22Rv1 (cell line): ENCODE measurements around the gene TPK1.

ENCODE experiments used
- H3K27ac ChIP-seq: fragments of 450-650 bp; 2 replicates; pipeline ENCODE4 v1.5.1; 2017
- CTCF ChIP-seq: fragments of 450-650 bp; IDR thresholded peaks from 2 replicates; pipeline ENCODE4 v1.5.1; 2017; ENCODE audit warnings: mild to moderate bottlenecking
- ZFX ChIP-seq: fragments of 450-650 bp; IDR thresholded peaks from 2 replicates; pipeline ENCODE4 v1.6.1; 2017; ENCODE audit warnings: antibody characterized with exemption, borderline replicate concordance

TPK1 gene

DNA sequence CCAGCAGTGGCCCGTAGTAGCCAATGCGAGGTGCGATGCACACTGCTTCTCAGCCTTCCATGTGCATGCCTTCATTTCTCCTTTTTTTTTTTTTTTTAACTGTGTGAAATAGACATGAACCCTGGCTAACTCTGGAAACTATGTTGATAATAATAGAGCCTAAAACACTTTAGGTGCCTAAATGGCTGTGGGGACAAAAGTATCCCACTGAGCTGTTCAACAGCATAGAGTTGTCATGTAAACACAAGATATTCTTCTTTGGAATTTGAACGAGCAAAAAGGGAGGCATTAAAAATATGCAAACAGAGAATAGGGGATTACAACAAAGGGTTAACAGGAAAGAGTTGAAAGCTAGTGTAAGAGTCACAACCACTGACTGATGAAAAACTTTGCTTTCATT, 270.3 kb downstream of the TPK1 start:
- no peak overlapping the region for H3K27ac ChIP-seq
- no peak for TF ChIP-seq CTCF
- no peak for TF ChIP-seq ZFX

DNA sequence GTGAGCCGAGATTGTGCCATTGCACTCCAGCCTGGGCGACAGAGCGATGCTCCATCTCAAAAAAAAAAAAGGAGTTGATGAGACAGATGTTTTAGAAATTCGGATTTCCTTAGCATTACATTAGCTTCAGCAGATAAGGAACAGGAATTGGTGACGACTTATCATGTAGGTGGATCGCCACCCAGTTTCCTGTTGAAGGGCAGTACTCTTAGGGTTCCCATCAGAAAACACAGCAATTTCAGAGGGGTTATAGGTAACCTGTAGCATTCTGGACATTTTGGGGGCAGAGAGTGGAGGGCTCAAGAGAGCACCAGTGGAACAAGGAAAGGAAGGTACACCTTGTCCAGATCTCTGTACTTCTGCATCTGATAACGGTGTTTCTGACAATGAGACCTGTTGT, 286.0 kb downstream of the TPK1 start:
- no peak overlapping the region for H3K27ac ChIP-seq
- TF ChIP-seq CTCF (no peak), ZFX (no peak)

DNA sequence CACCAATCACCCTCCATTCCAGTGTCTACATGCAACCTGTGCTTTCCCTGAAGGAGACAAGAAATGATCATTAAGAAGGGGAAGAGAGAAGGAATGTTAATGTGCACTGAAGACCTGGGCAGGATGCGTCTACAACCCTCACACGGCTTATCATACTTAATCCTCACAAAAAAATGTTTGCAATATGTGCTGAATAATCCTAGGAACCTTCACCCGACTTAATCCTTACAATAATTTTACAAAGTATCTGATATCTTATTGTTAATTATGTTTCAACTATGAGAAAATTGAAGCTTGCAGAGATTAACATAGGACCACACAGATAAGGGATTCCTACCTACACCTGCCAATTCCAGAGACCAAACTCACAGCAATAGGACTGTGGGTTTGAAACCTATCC, 287.3 kb downstream of the TPK1 start:
- no peak for TF ChIP-seq ZFX
- no peak for TF ChIP-seq CTCF
- H3K27ac ChIP-seq, result no peak overlapping the region

DNA sequence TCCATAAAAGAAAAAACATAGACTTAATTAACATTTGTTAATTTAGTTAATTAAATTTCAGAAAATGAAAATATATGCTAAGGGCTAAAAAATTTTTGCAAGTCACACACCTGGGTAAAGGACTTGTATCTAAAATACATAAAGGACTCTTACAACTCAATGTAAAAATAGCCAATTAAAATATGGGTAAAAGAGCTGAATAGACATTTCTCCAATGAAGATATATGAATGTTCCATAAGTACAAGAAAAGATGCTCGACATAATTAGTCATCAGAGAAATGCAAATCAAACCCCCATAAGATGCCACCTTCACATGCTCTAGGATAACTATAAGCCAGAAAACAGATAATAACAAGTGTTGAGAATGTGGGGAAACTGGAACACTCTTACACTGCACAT, 288.0 kb downstream of the TPK1 start:
- TF ChIP-seq ZFX (no peak), CTCF (no peak)
- H3K27ac ChIP-seq, result no peak overlapping the region

- no peak overlapping the region for H3K27ac ChIP-seq
- TF ChIP-seq CTCF, result no peak
- TF ChIP-seq ZFX, result no peak
Observed at GRCh38 chr7:144546782-144547181, 289.1 kb downstream of the TPK1 start.

- no peak overlapping the region for H3K27ac ChIP-seq
- no peak for TF ChIP-seq ZFX
- no peak for TF ChIP-seq CTCF
Observed at GRCh38 chr7:144545330-144545729, 290.5 kb downstream of the TPK1 start.

- no peak overlapping the region for H3K27ac ChIP-seq
- no peak for TF ChIP-seq CTCF
Observed at GRCh38 chr7:144534655-144535395, 301.0 kb downstream of the TPK1 start.
